HG03439 (cell line): ENCODE measurements around the gene PTPRD.

ENCODE experiments used
- ATAC-seq: cut with Tn5 transposase; IDR thresholded peaks from one replicate; pipeline ENCODE4 v1.9.1; 2021; ENCODE audit warnings: mild to moderate bottlenecking, moderate library complexity; ENCODE audit not compliant: unreplicated experiment

Gene PTPRD

GRCh38 chr9:9790216-9790872 is 822.5 kb downstream of the PTPRD start:
- ATAC-seq = peak; percentile 93

- ATAC-seq = no peak
Measured at GRCh38 chr9:9783711-9784110, 829.1 kb downstream of the PTPRD start.

GRCh38 chr9:9783211-9783610 is 829.6 kb downstream of the PTPRD start:
- no peak for ATAC-seq

- ATAC-seq = no peak
Measured at GRCh38 chr9:9778293-9778692, 834.5 kb downstream of the PTPRD start.

GRCh38 chr9:9774471-9774870 is 838.3 kb downstream of the PTPRD start:
- no peak for ATAC-seq

- ATAC-seq = no peak
Measured at GRCh38 chr9:9771314-9771713, 841.5 kb downstream of the PTPRD start.

- ATAC-seq = no peak
Measured at GRCh38 chr9:9764821-9765220, 848.0 kb downstream of the PTPRD start.

GRCh38 chr9:9754186-9754585 is 858.6 kb downstream of the PTPRD start:
- no peak for ATAC-seq

GRCh38 chr9:9753266-9753665 is 859.5 kb downstream of the PTPRD start:
- no peak for ATAC-seq

- no peak for ATAC-seq
Measured at GRCh38 chr9:9752722-9753121, 860.1 kb downstream of the PTPRD start.

- ATAC-seq = no peak
Measured at GRCh38 chr9:9751996-9752395, 860.8 kb downstream of the PTPRD start.

- no peak for ATAC-seq
Measured at GRCh38 chr9:9750719-9751118, 862.1 kb downstream of the PTPRD start.

- ATAC-seq = no peak
Measured at GRCh38 chr9:9749591-9749990, 863.2 kb downstream of the PTPRD start.

GRCh38 chr9:9747787-9748186 is 865.0 kb downstream of the PTPRD start:
- ATAC-seq = no peak

GRCh38 chr9:9746826-9747225 is 866.0 kb downstream of the PTPRD start:
- ATAC-seq = no peak

GRCh38 chr9:9743822-9744221 is 869.0 kb downstream of the PTPRD start:
- no peak for ATAC-seq

- ATAC-seq = peak; percentile 57
Measured at GRCh38 chr9:9730174-9730573, 882.6 kb downstream of the PTPRD start.

GRCh38 chr9:9729082-9729481 is 883.7 kb downstream of the PTPRD start:
- ATAC-seq = no peak

GRCh38 chr9:9719373-9720112 is 893.3 kb downstream of the PTPRD start:
- ATAC-seq = no peak

- ATAC-seq = no peak
Measured at GRCh38 chr9:9718691-9719090, 894.1 kb downstream of the PTPRD start.

GRCh38 chr9:9679433-9679832 is 933.4 kb downstream of the PTPRD start:
- ATAC-seq = no peak

- no peak for ATAC-seq
Measured at GRCh38 chr9:9674461-9674860, 938.3 kb downstream of the PTPRD start.

GRCh38 chr9:9670454-9670853 is 942.3 kb downstream of the PTPRD start:
- ATAC-seq = no peak
